Gastroesophageal sphincter (tissue), 3 donors: ENCODE data around the gene RPL38.

Source experiments
- EP300 ChIP-seq: sonication (generic); formaldehyde crosslinking; IDR thresholded peaks from one replicate; pipeline ENCODE4 v1.6.1; 2017; ENCODE audit warnings: antibody characterized with exemption, mild to moderate bottlenecking
- POLR2A ChIP-seq, 2 donors: fragments of 450-650 bp; IDR thresholded peaks; one replicate each; pipeline ENCODE4 v1.6.1; 2017; ENCODE audit warnings: antibody characterized with exemption in 2 of 2, mild to moderate bottlenecking in 2 of 2, moderate library complexity in 1 of 2
- POLR2AphosphoS5 ChIP-seq: sonication (generic); formaldehyde crosslinking; IDR thresholded peaks from one replicate; pipeline ENCODE4 v1.6.1; 2017; ENCODE audit warnings: antibody characterized with exemption
- TF ChIP-seq, protein P1 (sequence below), 4 experiments: fragments of 200-600 bp in 2 of 4; fragments of 450-650 bp in 2 of 4; sonication (generic) in 1 of 4; IDR thresholded peaks; one replicate each; pipeline ENCODE4 v1.5.1; 2017 to 2019; ENCODE audit warnings: antibody characterized with exemption in 4 of 4, mild to moderate bottlenecking in 2 of 4, moderate library complexity in 2 of 4

DNA sequence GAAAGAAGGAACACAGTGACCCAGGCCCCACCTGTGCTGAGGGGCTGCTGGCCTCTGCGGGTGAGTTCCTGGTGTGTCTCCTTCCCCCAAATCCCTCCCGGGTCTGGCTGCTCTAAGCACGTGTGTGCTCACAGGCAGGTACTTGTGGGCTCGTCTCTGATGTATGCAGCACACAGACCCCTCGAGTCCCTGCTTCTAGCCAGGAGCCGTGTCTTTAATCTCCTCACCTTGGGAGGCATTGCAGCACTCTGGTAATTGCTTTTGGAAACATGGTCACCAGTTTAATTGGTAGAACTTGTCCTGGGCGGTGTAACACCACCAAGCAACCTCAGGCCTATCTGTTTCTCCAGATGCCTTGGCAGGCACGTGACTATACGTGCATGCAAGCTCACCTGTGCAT is 8.8 kb upstream of the RPL38 start:
- TF ChIP-seq, protein P1, sequence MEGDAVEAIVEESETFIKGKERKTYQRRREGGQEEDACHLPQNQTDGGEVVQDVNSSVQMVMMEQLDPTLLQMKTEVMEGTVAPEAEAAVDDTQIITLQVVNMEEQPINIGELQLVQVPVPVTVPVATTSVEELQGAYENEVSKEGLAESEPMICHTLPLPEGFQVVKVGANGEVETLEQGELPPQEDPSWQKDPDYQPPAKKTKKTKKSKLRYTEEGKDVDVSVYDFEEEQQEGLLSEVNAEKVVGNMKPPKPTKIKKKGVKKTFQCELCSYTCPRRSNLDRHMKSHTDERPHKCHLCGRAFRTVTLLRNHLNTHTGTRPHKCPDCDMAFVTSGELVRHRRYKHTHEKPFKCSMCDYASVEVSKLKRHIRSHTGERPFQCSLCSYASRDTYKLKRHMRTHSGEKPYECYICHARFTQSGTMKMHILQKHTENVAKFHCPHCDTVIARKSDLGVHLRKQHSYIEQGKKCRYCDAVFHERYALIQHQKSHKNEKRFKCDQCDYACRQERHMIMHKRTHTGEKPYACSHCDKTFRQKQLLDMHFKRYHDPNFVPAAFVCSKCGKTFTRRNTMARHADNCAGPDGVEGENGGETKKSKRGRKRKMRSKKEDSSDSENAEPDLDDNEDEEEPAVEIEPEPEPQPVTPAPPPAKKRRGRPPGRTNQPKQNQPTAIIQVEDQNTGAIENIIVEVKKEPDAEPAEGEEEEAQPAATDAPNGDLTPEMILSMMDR (IDR thresholded peaks at IDR 0.05), result no peak
- TF ChIP-seq POLR2A (IDR thresholded peaks at IDR 0.05) (no peak), POLR2AphosphoS5 (no peak), EP300 (no peak)
